ENCODE results near the gene MAD2L1BP. TPM values are rescaled to one million over a fixed set of nuclear protein-coding genes. Genes with fewer than 3 reads are reported as not detected.

Gene MAD2L1BP
- total and polyA plus RNA-seq, 2 of the 13 experiments (the other 11 are each of a cell fraction or from before 2014, with no cell fraction given): 54.2 to 55.5 TPM

GRCh38 chr6:43669050-43669921 is 33.6 kb downstream of the MAD2L1BP start:
- no peak for FAIRE-seq
- Histone ChIP-seq H3K27ac (ENCODE audit: extremely low read length, insufficient read depth, low read length) (no peak overlapping the region), H3K4me2 (ENCODE audit: low read depth, low read length) (no peak overlapping the region), H3K4me1 (ENCODE audit: insufficient read depth, low read length) (peaks cover 79% of the 10 kb centered on the region), H3K79me2 (ENCODE audit: insufficient read depth, low read length) (no peaks in the 10 kb centered on the region), H3K4me3 (replicated peaks in 1 of 3; ENCODE audit: insufficient read depth in 1 of 3, low read depth in 2 of 3, low read length in 3 of 3) (no peak overlapping the region), H3K27me3 (ENCODE audit: control insufficient read depth in 1 of 2, insufficient read depth in 2 of 2, low read length in 2 of 2) (peaks cover 2 to 18% of the 10 kb centered on the region in 2 experiments; a peak in 4 of 5 replicates), H4K20me1 (ENCODE audit: insufficient read depth, low read length) (no peaks in the 10 kb centered on the region), H3K9me3 (ENCODE audit: low read length) (no peaks in the 10 kb centered on the region), H2AFZ (ENCODE audit: low read length) (no peak overlapping the region), H3K9ac (ENCODE audit: insufficient read depth, low read depth, low read length) (no peak overlapping the region; the same call in 1 of the 2 replicates), H3K36me3 (replicated peaks in 1 of 2; ENCODE audit: control insufficient read depth in 1 of 2, insufficient read depth in 2 of 2, low read length in 2 of 2) (peaks cover 11 to 22% of the 10 kb centered on the region in 2 experiments)
- 91% methylated on average over 9 of the region's 15 CpGs for WGBS (ENCODE audit: low lambda C conversion rate)
- ChIA-PET POLR2A (interaction anchor here (1.1 to 7.5 kb wide), 5 partner anchors 34 to 257 kb away, joined by 3 to 55 read pairs (median 6); partner anchors contain the start of genes GTPBP2, MAD2L1BP and VEGFA), CTCF (ENCODE audit: low intra/inter-chr PET ratio, low total read pairs) (interaction anchor here (1.0 to 1.2 kb wide), 3 partner anchors 30 to 105 kb away, joined by 3 read pairs; no protein-coding TSS in a partner anchor)
- DNase-seq (ENCODE audit: low spot score): no peak
- BruUV-seq (replicated peaks): TSS peak; percentile 22
- no peak for ATAC-seq
- intact Hi-C loops (cut with micrococcal nuclease; ENCODE audit: unreplicated experiment): loop anchor here (5.0 to 10.0 kb wide), 3 partner anchors 64 to 183 kb away; no protein-coding TSS in a partner anchor
- in situ Hi-C loops (cut with HindIII; ENCODE audit: extremely low pct_ligation_motif_present, low pct_unique_long_range_greater_than_20kb): loop anchor here (5.0 kb wide), 1 partner anchor 408 kb away; no protein-coding TSS in a partner anchor
- TF ChIP-seq ZFY (CRISPR knock-in tag; IDR thresholded peaks at IDR 0.05) (no peak), THAP7 (CRISPR knock-in tag; IDR thresholded peaks at IDR 0.05) (peak; percentile 83), TBX2 (CRISPR knock-in tag; IDR thresholded peaks at IDR 0.05; ENCODE audit: borderline replicate concordance) (peak; percentile 51), RFX1 (IDR thresholded peaks at IDR 0.05) (no peak), E2F2 (CRISPR knock-in tag; IDR thresholded peaks at IDR 0.05; ENCODE audit: borderline replicate concordance) (no peak), ZNF629 (CRISPR knock-in tag; conservative IDR thresholded peaks at IDR 0.05) (no peak), ZC3H13 (CRISPR knock-in tag; IDR thresholded peaks at IDR 0.05) (0 out of 2 replicates have a peak, but pooled peaks have one; percentile 57), ZNF281 (CRISPR knock-in tag; IDR thresholded peaks at IDR 0.05; ENCODE audit: borderline replicate concordance) (no peak), ZMAT3 (CRISPR knock-in tag; conservative IDR thresholded peaks at IDR 0.05) (peak; percentile 56; the same call in 1 of the 2 replicates), SOX13 (IDR thresholded peaks at IDR 0.05) (no peak), SOX13 (CRISPR knock-in tag; conservative IDR thresholded peaks at IDR 0.05 in 1 of 2, IDR thresholded peaks at IDR 0.05 in 1 of 2) (no peak), NRL (CRISPR knock-in tag; IDR thresholded peaks at IDR 0.05; ENCODE audit: borderline replicate concordance) (0 out of 2 replicates have a peak, but pooled peaks have one; percentile 39), MXI1 (IDR thresholded peaks at IDR 0.05; ENCODE audit: borderline replicate concordance, low read depth, low read length) (no peak), ZNF326 (CRISPR knock-in tag; IDR thresholded peaks at IDR 0.05; ENCODE audit: borderline replicate concordance) (no peak), TMF1 (CRISPR knock-in tag; IDR thresholded peaks at IDR 0.05; ENCODE audit: low read depth) (0 out of 2 replicates have a peak, but pooled peaks have one; percentile 6), POLR2AphosphoS5 (IDR thresholded peaks at IDR 0.05; ENCODE audit: low read depth, low read length) (0 out of 2 replicates have a peak, but pooled peaks have one; percentile 20), ZBTB44 (CRISPR knock-in tag; IDR thresholded peaks at IDR 0.05) (no peak)
